ENCODE data around the gene PTPRU.

Gene PTPRU

GRCh38 chr1:29322147-29322694 is 85.9 kb downstream of the PTPRU start:
- H3K79me2 ChIP-seq (ENCODE audit: insufficient read depth, low read length): no peaks in the 10 kb centered on the region
- H3K27ac ChIP-seq (ENCODE audit: low read depth, low read length): no peak overlapping the region
- H2AFZ ChIP-seq (ENCODE audit: low read depth, low read length, severe bottlenecking): no peak overlapping the region
- TF ChIP-seq CTCF (IDR thresholded peaks at IDR 0.05; ENCODE audit: insufficient read depth, low read length, poor library complexity, severe bottlenecking) (no peak), EZH2phosphoT487 (conservative IDR thresholded peaks at IDR 0.05; ENCODE audit: low read length) (no peak)
- H3K9ac ChIP-seq (ENCODE audit: low read length): no peak overlapping the region
- H3K27me3 ChIP-seq (ENCODE audit: low read length): no peaks in the 10 kb centered on the region
- no peaks in the 10 kb centered on the region for H3F3A ChIP-seq (ENCODE audit: insufficient read depth)
- no peaks in the 10 kb centered on the region for H3K9me2 ChIP-seq (replicated peaks; ENCODE audit: insufficient read depth, low read length)
- no peaks in the 10 kb centered on the region for H3K9me3 ChIP-seq (ENCODE audit: insufficient read depth, low read length)
- no peak overlapping the region for H3K4me3 ChIP-seq (ENCODE audit: insufficient read depth, low read length, poor library complexity, severe bottlenecking)
- H3K4me2 ChIP-seq (ENCODE audit: low read depth, low read length, poor library complexity, severe bottlenecking): no peak overlapping the region
- H4K20me1 ChIP-seq (ENCODE audit: low read depth, low read length): no peaks in the 10 kb centered on the region
- H3K36me3 ChIP-seq (ENCODE audit: low read length): no peaks in the 10 kb centered on the region

GRCh38 chr1:29322861-29323585 is 86.7 kb downstream of the PTPRU start:
- Histone ChIP-seq H3K4me2 (ENCODE audit: low read depth, low read length, poor library complexity, severe bottlenecking) (no peak overlapping the region), H2AFZ (ENCODE audit: low read depth, low read length, severe bottlenecking) (no peak overlapping the region), H3K36me3 (ENCODE audit: low read length) (no peaks in the 10 kb centered on the region), H3K79me2 (ENCODE audit: insufficient read depth, low read length) (no peaks in the 10 kb centered on the region), H3K27me3 (ENCODE audit: low read length) (no peaks in the 10 kb centered on the region), H3K9me3 (ENCODE audit: insufficient read depth, low read length) (no peaks in the 10 kb centered on the region), H4K20me1 (ENCODE audit: low read depth, low read length) (no peaks in the 10 kb centered on the region), H3K27ac (ENCODE audit: low read depth, low read length) (no peak overlapping the region), H3K9ac (ENCODE audit: low read length) (no peak overlapping the region), H3K9me2 (replicated peaks; ENCODE audit: insufficient read depth, low read length) (no peaks in the 10 kb centered on the region), H3K4me3 (ENCODE audit: insufficient read depth, low read length, poor library complexity, severe bottlenecking) (no peak overlapping the region), H3F3A (ENCODE audit: insufficient read depth) (no peaks in the 10 kb centered on the region)
- TF ChIP-seq CTCF (IDR thresholded peaks at IDR 0.05; ENCODE audit: insufficient read depth, low read length, poor library complexity, severe bottlenecking) (no peak), EZH2phosphoT487 (conservative IDR thresholded peaks at IDR 0.05; ENCODE audit: low read length) (no peak)

GRCh38 chr1:29323636-29324035 is 87.3 kb downstream of the PTPRU start:
- no peak for TF ChIP-seq EZH2phosphoT487 (conservative IDR thresholded peaks at IDR 0.05; ENCODE audit: low read length)
- TF ChIP-seq CTCF (IDR thresholded peaks at IDR 0.05; ENCODE audit: insufficient read depth, low read length, poor library complexity, severe bottlenecking): no peak
- no peaks in the 10 kb centered on the region for H3K79me2 ChIP-seq (ENCODE audit: insufficient read depth, low read length)
- no peaks in the 10 kb centered on the region for H3F3A ChIP-seq (ENCODE audit: insufficient read depth)
- H3K36me3 ChIP-seq (ENCODE audit: low read length): no peaks in the 10 kb centered on the region
- H3K9me2 ChIP-seq (replicated peaks; ENCODE audit: insufficient read depth, low read length): no peaks in the 10 kb centered on the region
- H3K4me3 ChIP-seq (ENCODE audit: insufficient read depth, low read length, poor library complexity, severe bottlenecking): no peak overlapping the region
- no peak overlapping the region for H3K4me2 ChIP-seq (ENCODE audit: low read depth, low read length, poor library complexity, severe bottlenecking)
- no peaks in the 10 kb centered on the region for H3K9me3 ChIP-seq (ENCODE audit: insufficient read depth, low read length)
- H3K27me3 ChIP-seq (ENCODE audit: low read length): no peaks in the 10 kb centered on the region
- H2AFZ ChIP-seq (ENCODE audit: low read depth, low read length, severe bottlenecking): no peak overlapping the region
- H3K9ac ChIP-seq (ENCODE audit: low read length): no peak overlapping the region
- H3K27ac ChIP-seq (ENCODE audit: low read depth, low read length): no peak overlapping the region
- H4K20me1 ChIP-seq (ENCODE audit: low read depth, low read length): no peaks in the 10 kb centered on the region
